Retinal pigment epithelial cell (primary cell): ENCODE data around the gene TOX4.

Source experiments
- DNase-seq: peaks from one replicate; pipeline ENCODE4 v3.0.0-alpha.2; 2010; ENCODE audit warnings: low read depth
- H3K4me3 ChIP-seq: 2 replicates; pipeline ENCODE4 v1.5.1; 2011; ENCODE audit warnings: mild to moderate bottlenecking, low read length, control low read depth, moderate library complexity
- TF ChIP-seq, protein P1 (sequence below): conservative IDR thresholded peaks from 2 replicates; pipeline ENCODE4 v1.5.1; 2011; ENCODE audit warnings: low read depth, low read length, control low read depth, inconsistent platforms

The TOX4 gene

DNA sequence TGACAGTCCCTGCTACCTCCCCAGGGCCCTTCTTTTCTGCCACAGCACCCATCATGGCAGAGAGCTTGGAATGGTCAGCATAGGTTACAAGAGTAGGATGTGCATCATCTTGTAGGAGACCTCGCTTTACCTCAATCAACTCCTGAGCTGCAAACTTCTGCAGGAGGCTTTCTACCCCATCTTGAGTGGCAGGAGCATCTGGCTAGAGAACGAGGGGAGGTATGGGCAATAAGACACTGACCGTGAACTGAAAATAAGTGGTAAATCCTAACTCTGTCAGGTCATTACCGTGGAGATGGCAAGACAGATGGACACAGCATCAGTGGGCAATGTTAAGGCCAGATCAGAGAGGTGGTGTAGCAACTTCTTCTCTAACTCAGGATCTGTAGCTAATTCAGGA is 26.4 kb downstream of the TOX4 start:
- no peak for DNase-seq
- H3K4me3 ChIP-seq: no peak overlapping the region
- TF ChIP-seq, protein P1, sequence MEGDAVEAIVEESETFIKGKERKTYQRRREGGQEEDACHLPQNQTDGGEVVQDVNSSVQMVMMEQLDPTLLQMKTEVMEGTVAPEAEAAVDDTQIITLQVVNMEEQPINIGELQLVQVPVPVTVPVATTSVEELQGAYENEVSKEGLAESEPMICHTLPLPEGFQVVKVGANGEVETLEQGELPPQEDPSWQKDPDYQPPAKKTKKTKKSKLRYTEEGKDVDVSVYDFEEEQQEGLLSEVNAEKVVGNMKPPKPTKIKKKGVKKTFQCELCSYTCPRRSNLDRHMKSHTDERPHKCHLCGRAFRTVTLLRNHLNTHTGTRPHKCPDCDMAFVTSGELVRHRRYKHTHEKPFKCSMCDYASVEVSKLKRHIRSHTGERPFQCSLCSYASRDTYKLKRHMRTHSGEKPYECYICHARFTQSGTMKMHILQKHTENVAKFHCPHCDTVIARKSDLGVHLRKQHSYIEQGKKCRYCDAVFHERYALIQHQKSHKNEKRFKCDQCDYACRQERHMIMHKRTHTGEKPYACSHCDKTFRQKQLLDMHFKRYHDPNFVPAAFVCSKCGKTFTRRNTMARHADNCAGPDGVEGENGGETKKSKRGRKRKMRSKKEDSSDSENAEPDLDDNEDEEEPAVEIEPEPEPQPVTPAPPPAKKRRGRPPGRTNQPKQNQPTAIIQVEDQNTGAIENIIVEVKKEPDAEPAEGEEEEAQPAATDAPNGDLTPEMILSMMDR: no peak

- no peak for DNase-seq
- no peak overlapping the region for H3K4me3 ChIP-seq
- TF ChIP-seq, protein P1: no peak
Measured at GRCh38 chr14:21505012-21505553, 28.1 kb downstream of the TOX4 start.

- TF ChIP-seq, protein P1: no peak
- DNase-seq: no peak
- H3K4me3 ChIP-seq: no peak overlapping the region
Measured at GRCh38 chr14:21506557-21506956, 29.6 kb downstream of the TOX4 start.

GRCh38 chr14:21509432-21510143 is 32.6 kb downstream of the TOX4 start:
- TF ChIP-seq, protein P1: no peak
- peak overlapping the region; percentile 96 for H3K4me3 ChIP-seq
- no peak for DNase-seq

GRCh38 chr14:21510735-21511657 is 34.0 kb downstream of the TOX4 start, which contains the start of gene METTL3:
Gene METTL3 (minus strand): TSS chr14:21511340. CDS start chr14:21511223, 117 bp downstream.
- H3K4me3 ChIP-seq: peak within 1 kb of the TSS; percentile 96
- peak; percentile 98 for DNase-seq
- TF ChIP-seq, protein P1: no peak

DNA sequence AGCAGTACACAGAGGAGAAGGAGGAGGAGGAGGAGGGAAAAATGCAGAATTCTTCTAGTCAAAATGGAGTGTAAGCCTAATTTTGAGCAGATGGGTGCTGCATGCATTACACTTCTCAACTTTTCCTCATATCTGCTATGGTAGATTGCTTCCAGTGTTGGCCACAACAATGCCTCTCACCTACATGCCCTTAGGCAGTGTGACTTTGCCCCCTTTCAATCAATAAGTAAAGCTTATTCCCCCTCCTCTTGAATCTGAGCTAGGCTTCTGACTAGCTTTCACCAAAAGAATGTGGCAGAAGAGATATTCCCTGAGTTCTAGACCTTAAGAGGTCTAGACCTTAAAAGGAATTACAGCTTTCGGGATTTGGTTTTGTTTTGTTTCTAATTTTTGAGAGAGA is 37.3 kb downstream of the TOX4 start:
- H3K4me3 ChIP-seq: no peak overlapping the region
- DNase-seq: no peak
- TF ChIP-seq, protein P1: no peak
